ENCODE results near the gene ANO4.

The ANO4 gene

GRCh38 chr12:100840748-100841147, 46.2 kb downstream of the ANO4 start:
- DNase-seq (ENCODE audit: low read depth): no peak
- no peak for TF ChIP-seq CTCF (IDR thresholded peaks at IDR 0.05; ENCODE audit: control insufficient read depth, insufficient read depth, low read depth, low read length, missing control alignments)
- H3K4me3 ChIP-seq (ENCODE audit: control insufficient read depth, low read depth, low read length): no peak overlapping the region

- TF ChIP-seq CTCF (IDR thresholded peaks at IDR 0.05; ENCODE audit: control insufficient read depth, insufficient read depth, low read depth, low read length, missing control alignments): no peak
- H3K4me3 ChIP-seq (ENCODE audit: control insufficient read depth, low read depth, low read length): no peak overlapping the region
- DNase-seq (ENCODE audit: low read depth): no peak
Observed at GRCh38 chr12:100842156-100842555, 47.6 kb downstream of the ANO4 start.

DNA sequence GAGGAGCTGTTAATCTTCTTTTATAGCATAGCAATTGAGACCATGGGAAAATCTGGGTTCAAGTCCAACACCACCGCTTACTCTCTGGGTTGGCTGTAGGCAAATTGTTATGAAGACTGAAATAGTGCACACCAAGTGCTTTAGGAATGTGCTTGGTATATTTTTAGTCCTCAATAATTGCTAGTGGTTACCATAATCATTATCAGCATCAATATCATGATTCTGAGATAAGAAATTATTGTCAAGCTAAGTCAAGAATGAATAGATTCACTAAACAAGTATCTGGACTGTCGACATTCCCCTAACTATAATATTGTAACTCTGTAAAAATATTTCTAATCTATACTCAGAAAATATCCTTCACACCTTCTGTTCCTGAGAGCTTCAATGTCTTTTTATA, 48.5 kb downstream of the ANO4 start:
- no peak for DNase-seq (ENCODE audit: low read depth)
- no peak overlapping the region for H3K4me3 ChIP-seq (ENCODE audit: control insufficient read depth, low read depth, low read length)
- no peak for TF ChIP-seq CTCF (IDR thresholded peaks at IDR 0.05; ENCODE audit: control insufficient read depth, insufficient read depth, low read depth, low read length, missing control alignments)

- no peak for TF ChIP-seq CTCF (IDR thresholded peaks at IDR 0.05; ENCODE audit: control insufficient read depth, insufficient read depth, low read depth, low read length, missing control alignments)
- H3K4me3 ChIP-seq (ENCODE audit: control insufficient read depth, low read depth, low read length): no peak overlapping the region
- no peak for DNase-seq (ENCODE audit: low read depth)
Observed at GRCh38 chr12:100845095-100845494, 50.5 kb downstream of the ANO4 start.

DNA sequence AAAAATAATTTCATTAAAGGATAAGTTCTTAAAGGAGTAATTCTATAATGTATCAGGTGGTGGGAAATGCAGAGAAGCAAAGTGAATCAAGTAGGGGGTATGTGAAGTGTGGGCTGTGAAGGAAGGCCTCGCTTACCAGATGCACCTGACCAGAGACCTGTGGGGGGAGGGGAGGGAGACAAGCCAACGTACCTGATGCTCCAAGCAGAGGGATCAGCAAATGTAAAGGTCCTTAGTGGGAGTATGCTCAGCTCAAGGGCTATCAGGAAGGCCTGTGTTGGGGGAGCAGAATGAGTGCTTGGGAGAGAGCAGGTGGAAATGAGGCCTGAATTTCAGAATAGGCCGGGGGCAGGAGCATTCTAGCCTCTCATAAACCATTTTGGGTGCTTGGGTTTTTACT, 57.1 kb downstream of the ANO4 start:
- no peak for DNase-seq (ENCODE audit: low read depth)
- TF ChIP-seq CTCF (IDR thresholded peaks at IDR 0.05; ENCODE audit: control insufficient read depth, insufficient read depth, low read depth, low read length, missing control alignments): no peak
- no peak overlapping the region for H3K4me3 ChIP-seq (ENCODE audit: control insufficient read depth, low read depth, low read length)

DNA sequence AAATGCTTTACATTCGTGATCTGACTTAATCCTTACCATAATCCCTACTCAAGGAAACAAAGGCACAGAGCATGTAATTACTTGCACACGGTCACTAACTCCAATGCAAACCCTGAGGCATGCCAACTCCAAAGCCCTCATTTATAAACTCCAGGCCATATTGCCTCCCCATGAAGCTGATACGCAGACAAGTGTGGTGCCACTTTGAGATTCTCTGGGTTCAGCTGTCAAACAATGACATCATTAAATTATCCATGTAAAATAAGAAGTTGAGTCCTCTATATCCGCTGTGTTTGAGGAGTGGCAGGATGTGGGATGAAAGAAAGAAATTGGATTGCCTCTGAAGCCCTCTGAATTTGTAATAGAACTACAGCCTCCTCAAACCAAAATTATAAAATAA, 62.8 kb downstream of the ANO4 start:
- no peak for TF ChIP-seq CTCF (IDR thresholded peaks at IDR 0.05; ENCODE audit: control insufficient read depth, insufficient read depth, low read depth, low read length, missing control alignments)
- H3K4me3 ChIP-seq (ENCODE audit: control insufficient read depth, low read depth, low read length): no peak overlapping the region
- no peak for DNase-seq (ENCODE audit: low read depth)

DNA sequence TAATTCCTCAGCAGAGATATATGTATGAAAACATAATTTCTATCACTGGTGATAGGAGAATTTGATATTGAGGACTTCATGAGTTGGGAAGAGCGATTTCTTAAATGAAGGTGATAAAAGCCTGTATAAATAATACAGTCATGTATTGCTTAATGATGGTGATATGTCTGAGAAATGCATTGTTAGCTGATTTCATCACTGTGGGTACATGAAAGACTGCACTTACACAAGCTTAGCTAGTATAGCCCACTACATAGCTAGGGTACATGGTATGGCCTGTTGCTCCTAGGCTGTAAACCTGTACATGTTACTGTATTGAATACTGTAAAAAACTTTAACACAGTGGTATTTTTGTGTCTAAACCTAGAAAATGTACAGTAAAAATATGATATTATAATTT, 63.4 kb downstream of the ANO4 start:
- TF ChIP-seq CTCF (IDR thresholded peaks at IDR 0.05; ENCODE audit: control insufficient read depth, insufficient read depth, low read depth, low read length, missing control alignments): no peak
- no peak for DNase-seq (ENCODE audit: low read depth)

More for the DNA sequence above, 63.4 kb downstream of the ANO4 start:
- no peak overlapping the region for H3K4me3 ChIP-seq (ENCODE audit: control insufficient read depth, low read depth, low read length)
